SH-SY5Y (cell line): ENCODE data around the gene SLC7A10.

Experiments used
- GATA2 ChIP-seq: IDR thresholded peaks from 2 replicates; pipeline ENCODE4 v1.6.1; 2011; ENCODE audit warnings: mild to moderate bottlenecking, low read depth, low read length
- GATA3 ChIP-seq: IDR thresholded peaks from 2 replicates; pipeline ENCODE4 v1.6.1; 2011; ENCODE audit warnings: low read depth, mild to moderate bottlenecking, low read length, moderate library complexity

- TF ChIP-seq GATA2 = no peak
- TF ChIP-seq GATA3 = no peak
These were observed 17.3 kb upstream of the SLC7A10 start for GRCh38 chr19:33242911-33243310.
